Progenitor cell of endocrine pancreas (in vitro differentiated cells): ENCODE results near the gene CAP1. TPM values are rescaled to one million over a fixed set of nuclear protein-coding genes. Genes with fewer than 3 reads are reported as not detected.
"Not testable (repeated sequence)": the region's sequence is repeated elsewhere in the genome, so short reads cannot be mapped to it uniquely, and the experiment has no call there.

Experiments
- DNase-seq: peaks from one replicate; pipeline ENCODE4 v3.0.0; 2021; ENCODE audit warnings: low spot score; ENCODE audit not compliant: unreplicated experiment
- H3K27ac Mint-ChIP-seq: 2 replicates; pipeline ENCODE4 v1.8.0; 2021; ENCODE audit warnings: mild to moderate bottlenecking, moderate library complexity, mixed read lengths
- H3K27me3 Mint-ChIP-seq: 2 replicates; pipeline ENCODE4 v1.8.0; 2021; ENCODE audit warnings: mixed read lengths
- H3K36me3 Mint-ChIP-seq: 2 replicates; pipeline ENCODE4 v1.8.0; 2022; ENCODE audit warnings: mixed read lengths; ENCODE audit not compliant: insufficient read depth
- H3K4me1 Mint-ChIP-seq: 2 replicates; pipeline ENCODE4 v1.8.0; 2021; ENCODE audit warnings: low read depth, mixed read lengths
- H3K4me3 Mint-ChIP-seq: 2 replicates; pipeline ENCODE4 v1.8.0; 2021; ENCODE audit warnings: low read depth, mild to moderate bottlenecking, moderate library complexity, mixed read lengths
- H3K9me3 Mint-ChIP-seq: 2 replicates; pipeline ENCODE4 v1.8.0; 2021; ENCODE audit warnings: low read depth, mixed read lengths
- CTCF ChIP-seq: fragments of 200-600 bp; sonication (generic); IDR thresholded peaks from one replicate; pipeline ENCODE4 v1.5.0; 2021; ENCODE audit warnings: antibody characterized with exemption, mild to moderate bottlenecking; ENCODE audit not compliant: unreplicated experiment
- total RNA-seq: library from RNA; stranded (reverse); gene quantifications from 2 replicates; pipeline ENCODE4 v1.2.1, GENCODE V29; 2021

CAP1 gene
- total RNA-seq, 1 donor from 2014 or later: 154 TPM

GRCh38 chr1:40032240-40032891 lies 8.2 kb upstream of the CAP1 start:
- peaks cover 9% of the 10 kb centered on the region for H3K27me3 Mint-ChIP-seq
- H3K4me3 Mint-ChIP-seq: no peak overlapping the region
- DNase-seq: no peak
- no peaks in the 10 kb centered on the region for H3K36me3 Mint-ChIP-seq
- H3K9me3 Mint-ChIP-seq: no peaks in the 10 kb centered on the region
- H3K27ac Mint-ChIP-seq: no peak overlapping the region
- TF ChIP-seq CTCF: peak; percentile 74
- H3K4me1 Mint-ChIP-seq: peaks cover 1% of the 10 kb centered on the region

- no peaks in the 10 kb centered on the region for H3K27me3 Mint-ChIP-seq
These were observed 5.7 kb upstream of the CAP1 start for GRCh38 chr1:40034869-40035268.

GRCh38 chr1:40036574-40036973 lies 4.0 kb upstream of the CAP1 start:
- Mint-ChIP-seq H3K36me3 (no peaks in the 10 kb centered on the region), H3K4me3 (no peak overlapping the region), H3K9me3 (no peaks in the 10 kb centered on the region), H3K27ac (no peak overlapping the region), H3K27me3 (no peaks in the 10 kb centered on the region), H3K4me1 (peaks cover 14% of the 10 kb centered on the region)
- DNase-seq: no peak
- no peak for TF ChIP-seq CTCF

More at GRCh38 chr1:40034869-40035268, 5.7 kb upstream of the CAP1 start:
- H3K9me3 Mint-ChIP-seq: no peaks in the 10 kb centered on the region
- no peaks in the 10 kb centered on the region for H3K36me3 Mint-ChIP-seq
- H3K4me1 Mint-ChIP-seq: peaks cover 10% of the 10 kb centered on the region
- no peak overlapping the region for H3K27ac Mint-ChIP-seq
- no peak overlapping the region for H3K4me3 Mint-ChIP-seq
- no peak for TF ChIP-seq CTCF
- no peak for DNase-seq

- H3K27ac Mint-ChIP-seq, DNase-seq, H3K9me3 Mint-ChIP-seq, H3K36me3 Mint-ChIP-seq, H3K27me3 Mint-ChIP-seq, H3K4me3 Mint-ChIP-seq: not testable (repeated sequence)
- H3K4me1 Mint-ChIP-seq: peaks cover 18% of the 10 kb centered on the region
These were observed 3.3 kb upstream of the CAP1 start for GRCh38 chr1:40037254-40037653.

- no peak for DNase-seq
- no peaks in the 10 kb centered on the region for H3K27me3 Mint-ChIP-seq
- peaks cover 2% of the 10 kb centered on the region for H3K36me3 Mint-ChIP-seq
- no peak overlapping the region for H3K27ac Mint-ChIP-seq
- H3K4me3 Mint-ChIP-seq: no peak overlapping the region
- no peak for TF ChIP-seq CTCF
- H3K4me1 Mint-ChIP-seq: peaks cover 23% of the 10 kb centered on the region
- H3K9me3 Mint-ChIP-seq: no peaks in the 10 kb centered on the region
These were observed 1.8 kb upstream of the CAP1 start for GRCh38 chr1:40038697-40039096.

- Mint-ChIP-seq H3K27ac (peak overlapping the region; percentile 99), H3K9me3 (no peaks in the 10 kb centered on the region), H3K36me3 (peaks cover 4% of the 10 kb centered on the region), H3K27me3 (no peaks in the 10 kb centered on the region), H3K4me1 (peaks cover 23% of the 10 kb centered on the region), H3K4me3 (peak overlapping the region; percentile 98)
- TF ChIP-seq CTCF: no peak
- no peak for DNase-seq
These were observed 1.2 kb upstream of the CAP1 start for GRCh38 chr1:40039245-40039756.
